HepG2 (cell line): Measurements from ENCODE around the gene ZPR1. TPM values are rescaled to one million over a fixed set of nuclear protein-coding genes. Genes with fewer than 3 reads are reported as not detected.

Source experiments
- ATF2 ChIP-seq: sonication (generic); formaldehyde crosslinking; IDR thresholded peaks from 2 replicates; pipeline ENCODE4 v1.4.0; 2020; ENCODE audit warnings: missing genetic modification reagents
- CC2D1A ChIP-seq: sonication (generic); formaldehyde crosslinking; IDR thresholded peaks from 2 replicates; pipeline ENCODE4 v1.8.1; 2023; ENCODE audit warnings: mild to moderate bottlenecking, missing genetic modification reagents
- CREM ChIP-seq, 2 experiments: sonication (generic) in 1 of 2; formaldehyde crosslinking in 1 of 2; IDR thresholded peaks; 2 replicates each; pipeline versions ENCODE4 v1.4.0 to v1.6.1; 2016 to 2020; ENCODE audit warnings: antibody characterized with exemption in 1 of 2, mild to moderate bottlenecking in 1 of 2, missing genetic modification reagents in 1 of 2
- E2F2 ChIP-seq: sonication (generic); formaldehyde crosslinking; IDR thresholded peaks from 2 replicates; pipeline ENCODE4 v1.4.0; 2020; ENCODE audit warnings: missing genetic modification reagents, borderline replicate concordance
- FOXP1 ChIP-seq, 2 experiments: fragments of 450-650 bp in 1 of 2; IDR thresholded peaks; 2 replicates each; pipeline ENCODE4 v1.6.1; 2017 to 2018; ENCODE audit warnings: antibody characterized with exemption in 1 of 2
- HCFC1 ChIP-seq: fragments of 150-350 bp; IDR thresholded peaks from 2 replicates; pipeline ENCODE4 v1.6.1; 2014; ENCODE audit warnings: low read depth, low read length
- HDAC1 ChIP-seq: sonication (generic); formaldehyde crosslinking; IDR thresholded peaks from 2 replicates; pipeline ENCODE4 v1.5.1; 2020; ENCODE audit warnings: mild to moderate bottlenecking, missing genetic modification reagents
- MZF1 ChIP-seq: sonication (generic); formaldehyde crosslinking; IDR thresholded peaks from 2 replicates; pipeline ENCODE4 v1.8.1; 2023; ENCODE audit warnings: mild to moderate bottlenecking, missing genetic modification reagents, borderline replicate concordance
- SNAPC5 ChIP-seq: sonication (generic); formaldehyde crosslinking; IDR thresholded peaks from 2 replicates; pipeline ENCODE4 v1.8.1; 2023; ENCODE audit warnings: mild to moderate bottlenecking, missing genetic modification reagents, borderline replicate concordance
- TOE1 ChIP-seq: sonication (generic); formaldehyde crosslinking; IDR thresholded peaks from 2 replicates; pipeline ENCODE4 v1.4.0; 2020; ENCODE audit warnings: mild to moderate bottlenecking, missing genetic modification reagents
- ZFP82 ChIP-seq: sonication (generic); formaldehyde crosslinking; IDR thresholded peaks from 2 replicates; pipeline ENCODE4 v1.5.1; 2020; ENCODE audit warnings: mild to moderate bottlenecking, missing genetic modification reagents, borderline replicate concordance
- ZNF205 ChIP-seq: IDR thresholded peaks from 2 replicates; pipeline ENCODE4 v1.6.1; 2018; ENCODE audit warnings: missing biosample characterization, missing genetic modification reagents
- ZNF24 ChIP-seq: fragments of 450-650 bp; IDR thresholded peaks from 2 replicates; pipeline ENCODE4 v1.6.1; 2017; ENCODE audit warnings: antibody characterized with exemption, mild to moderate bottlenecking
- ZNF512B ChIP-seq: sonication (generic); formaldehyde crosslinking; IDR thresholded peaks from 2 replicates; pipeline ENCODE4 v1.5.1; 2020; ENCODE audit warnings: missing genetic modification reagents, mild to moderate bottlenecking, borderline replicate concordance
- ZNF644 ChIP-seq: IDR thresholded peaks from 2 replicates; pipeline ENCODE4 v1.6.1; 2016; ENCODE audit warnings: low read depth
- ZNF678 ChIP-seq: sonication (generic); formaldehyde crosslinking; IDR thresholded peaks from 2 replicates; pipeline ENCODE4 v1.4.0; 2020; ENCODE audit warnings: mild to moderate bottlenecking, missing genetic modification reagents
- ZSCAN31 ChIP-seq: sonication (generic); formaldehyde crosslinking; IDR thresholded peaks from 2 replicates; pipeline ENCODE4 v1.5.0; 2020; ENCODE audit warnings: low read depth, mild to moderate bottlenecking, missing genetic modification reagents
- polyA plus RNA-seq, 8 experiments: library from polyadenylated mRNA; depleted of rRNA in 3 of 8; stranded (reverse) in 7 of 8; unstranded in 1 of 8; fragments of >200 nt; fragmentation: Illumina TruSeq in 4 of 8; extraction: Trizol in 4 of 8; gene quantifications; 2 replicates each; pipeline versions ENCODE4 v1.2.1 to v1.2.3, GENCODE V29; 2011 to 2016; ENCODE audit warnings: low read depth in 4 of 8, missing spikeins in 1 of 8, mixed read lengths in 1 of 8; ENCODE audit not compliant: insufficient read depth in 1 of 8
- total RNA-seq, 5 experiments: library from RNA; depleted of rRNA; stranded (reverse); fragments of >200 nt; fragmentation: Illumina TruSeq; extraction: Trizol; gene quantifications; 2 replicates each; pipeline ENCODE4 v1.2.3, GENCODE V29; 2016; ENCODE audit warnings: low read depth in 1 of 5
- TF ChIP-seq, protein P1 (sequence below): IDR thresholded peaks from 2 replicates; pipeline ENCODE4 v1.6.1; 2016; ENCODE audit warnings: missing biosample characterization, missing genetic modification reagents, low read depth
- TF ChIP-seq, protein P2 (sequence below), 2 experiments: sonication (generic) in 1 of 2; formaldehyde crosslinking in 1 of 2; IDR thresholded peaks; 2 replicates each; pipeline versions ENCODE4 v1.5.1 to v1.6.1; 2011 to 2020; ENCODE audit warnings: borderline replicate concordance in 1 of 2, low read depth in 1 of 2, low read length in 1 of 2, mild to moderate bottlenecking in 1 of 2, missing genetic modification reagents in 1 of 2, moderate library complexity in 1 of 2

Gene ZPR1
- total and polyA plus RNA-seq, 2 of the 13 experiments (the other 11 are each of a cell fraction or from before 2014, with no cell fraction given): 40.0 to 79.3 TPM

GRCh38 chr11:116826751-116827431 lies 39.1 kb upstream of the ZPR1 start (continued):
- TF ChIP-seq CC2D1A (CRISPR knock-in tag) (no peak), MZF1 (no peak), ZNF24 (0 out of 2 replicates have a peak, but pooled peaks have one; percentile 32), TOE1 (CRISPR knock-in tag) (peak; percentile 84; the same call in 1 of the 2 replicates), ZNF678 (CRISPR knock-in tag) (no peak), ATF2 (CRISPR knock-in tag) (peak; percentile 72; the same call in 1 of the 2 replicates), CREM (IDR thresholded peaks at IDR 0.05) (peak; percentile 79), CREM (CRISPR knock-in tag; IDR thresholded peaks at IDR 0.05) (no peak), ZSCAN31 (CRISPR knock-in tag) (peak; percentile 42; the same call in 1 of the 2 replicates), HDAC1 (CRISPR knock-in tag) (peak; percentile 86), HCFC1 (no peak), ZNF644 (CRISPR knock-in tag) (peak; percentile 46; the same call in 1 of the 2 replicates), FOXP1 (IDR thresholded peaks at IDR 0.05) (no peak), FOXP1 (CRISPR knock-in tag; IDR thresholded peaks at IDR 0.05) (peak; percentile 83), SNAPC5 (CRISPR knock-in tag) (no peak), ZNF512B (CRISPR knock-in tag) (no peak; the same call in 1 of the 2 replicates), E2F2 (CRISPR knock-in tag) (no peak), ZFP82 (no peak), ZNF205 (CRISPR knock-in tag) (peak; percentile 87; the same call in 1 of the 2 replicates)
- TF ChIP-seq, protein P1, sequence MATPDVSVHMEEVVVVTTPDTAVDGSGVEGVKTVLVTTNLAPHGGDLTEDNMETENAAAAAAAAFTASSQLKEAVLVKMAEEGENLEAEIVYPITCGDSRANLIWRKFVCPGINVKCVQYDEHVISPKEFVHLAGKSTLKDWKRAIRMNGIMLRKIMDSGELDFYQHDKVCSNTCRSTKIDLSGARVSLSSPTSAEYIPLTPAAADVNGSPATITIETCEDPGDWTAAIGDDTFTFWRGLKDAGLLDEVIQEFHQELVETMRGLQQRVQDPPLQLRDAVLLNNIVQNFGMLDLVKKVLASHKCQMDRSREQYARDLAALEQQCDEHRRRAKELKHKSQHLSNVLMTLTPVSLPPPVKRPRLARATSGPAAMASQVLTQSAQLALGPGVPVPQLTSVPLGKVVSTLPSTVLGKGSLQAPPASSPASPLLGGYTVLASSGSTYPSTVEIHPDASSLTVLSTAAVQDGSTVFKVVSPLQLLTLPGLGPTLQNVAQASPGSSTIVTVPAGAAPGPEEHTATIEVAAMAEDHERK (CRISPR knock-in tag): no peak
- TF ChIP-seq, protein P2, sequence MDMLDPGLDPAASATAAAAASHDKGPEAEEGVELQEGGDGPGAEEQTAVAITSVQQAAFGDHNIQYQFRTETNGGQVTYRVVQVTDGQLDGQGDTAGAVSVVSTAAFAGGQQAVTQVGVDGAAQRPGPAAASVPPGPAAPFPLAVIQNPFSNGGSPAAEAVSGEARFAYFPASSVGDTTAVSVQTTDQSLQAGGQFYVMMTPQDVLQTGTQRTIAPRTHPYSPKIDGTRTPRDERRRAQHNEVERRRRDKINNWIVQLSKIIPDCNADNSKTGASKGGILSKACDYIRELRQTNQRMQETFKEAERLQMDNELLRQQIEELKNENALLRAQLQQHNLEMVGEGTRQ (IDR thresholded peaks at IDR 0.05; ENCODE audit: low read depth, low read length): no peak
- TF ChIP-seq, protein P2 (CRISPR knock-in tag; IDR thresholded peaks at IDR 0.05; ENCODE audit: borderline replicate concordance): no peak
